GM19467 (cell line): ENCODE data around the gene NPAS3.

Experiments
- ATAC-seq: cut with Tn5 transposase; IDR thresholded peaks from one replicate; pipeline ENCODE4 v1.9.1; 2021; ENCODE audit warnings: mild to moderate bottlenecking, moderate library complexity; ENCODE audit not compliant: unreplicated experiment

NPAS3 gene

GRCh38 chr14:33730156-33730555, 791.5 kb downstream of the NPAS3 start:
- ATAC-seq, result no peak

GRCh38 chr14:33732175-33732574, 793.5 kb downstream of the NPAS3 start:
- no peak for ATAC-seq

- ATAC-seq, result no peak
These were observed 794.6 kb downstream of the NPAS3 start for GRCh38 chr14:33733310-33733709.

- ATAC-seq, result no peak
These were observed 795.0 kb downstream of the NPAS3 start for GRCh38 chr14:33733721-33734120.

- no peak for ATAC-seq
These were observed 795.7 kb downstream of the NPAS3 start for GRCh38 chr14:33734387-33734786.

GRCh38 chr14:33736299-33736825, 797.7 kb downstream of the NPAS3 start:
- no peak for ATAC-seq

- no peak for ATAC-seq
These were observed 798.3 kb downstream of the NPAS3 start for GRCh38 chr14:33736979-33737378.

- ATAC-seq, result no peak
These were observed 798.8 kb downstream of the NPAS3 start for GRCh38 chr14:33737446-33737845.

GRCh38 chr14:33738029-33738428, 799.4 kb downstream of the NPAS3 start:
- no peak for ATAC-seq

GRCh38 chr14:33738491-33738890, 799.8 kb downstream of the NPAS3 start:
- no peak for ATAC-seq

GRCh38 chr14:33740531-33740930, 801.9 kb downstream of the NPAS3 start:
- ATAC-seq, result no peak

- ATAC-seq, result no peak
These were observed 803.5 kb downstream of the NPAS3 start for GRCh38 chr14:33742166-33742565.

- ATAC-seq, result no peak
These were observed 806.5 kb downstream of the NPAS3 start for GRCh38 chr14:33745163-33745562.

- ATAC-seq, result no peak
These were observed 809.1 kb downstream of the NPAS3 start for GRCh38 chr14:33747749-33748148.

- no peak for ATAC-seq
These were observed 815.6 kb downstream of the NPAS3 start for GRCh38 chr14:33754261-33754660.

GRCh38 chr14:33755358-33755757, 816.7 kb downstream of the NPAS3 start:
- no peak for ATAC-seq

- ATAC-seq, result no peak
These were observed 818.2 kb downstream of the NPAS3 start for GRCh38 chr14:33756833-33757232.

- no peak for ATAC-seq
These were observed 819.9 kb downstream of the NPAS3 start for GRCh38 chr14:33758547-33758946.

GRCh38 chr14:33762161-33762851, 823.6 kb downstream of the NPAS3 start:
- ATAC-seq, result no peak

- no peak for ATAC-seq
These were observed 826.4 kb downstream of the NPAS3 start for GRCh38 chr14:33764876-33765650.

GRCh38 chr14:33767586-33768457, 829.1 kb downstream of the NPAS3 start:
- ATAC-seq, result no peak
